Measurements from ENCODE around the gene TMEM116.

The TMEM116 gene

DNA sequence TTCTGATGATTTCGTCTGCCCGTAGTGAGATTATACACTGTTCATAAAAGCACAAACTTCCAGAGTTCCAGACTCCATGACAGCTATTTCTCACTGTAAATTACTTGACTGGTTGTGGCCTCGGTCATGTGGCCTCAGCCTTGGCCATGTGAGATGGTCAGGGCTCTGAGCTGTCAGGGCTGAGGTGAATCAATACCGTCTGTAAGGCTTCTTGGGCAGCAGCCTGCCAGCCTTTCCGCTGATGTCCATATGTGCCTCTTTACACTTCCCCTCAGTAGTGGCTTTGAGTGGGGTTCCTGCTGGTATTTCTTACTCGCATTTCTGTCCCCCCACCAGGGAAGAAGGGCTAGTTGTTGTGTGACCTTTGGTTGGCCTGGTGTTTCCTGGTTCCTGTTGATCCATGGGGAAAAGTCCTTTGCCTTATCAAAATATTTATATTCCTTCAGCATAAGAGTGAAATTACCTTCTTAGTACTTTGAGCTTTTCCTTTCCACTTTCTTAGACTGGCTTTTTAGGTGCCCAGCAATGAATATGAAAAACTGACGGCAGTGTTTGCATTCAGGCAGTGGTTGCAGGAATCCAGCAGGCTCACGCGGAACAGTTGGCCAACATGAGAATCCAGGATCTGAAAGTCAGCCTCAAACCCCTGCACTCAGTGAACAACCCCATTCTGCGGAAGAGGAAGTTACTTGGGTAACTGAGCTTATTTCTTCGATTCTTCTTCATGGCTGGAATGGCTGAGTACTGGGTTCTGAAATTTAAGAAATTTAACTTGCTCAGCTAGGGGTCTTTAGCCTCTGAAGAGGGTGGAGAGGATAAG, 124.8 kb downstream of the TMEM116 start:
- no peak for DNase-seq

GRCh38 chr12:111886662-111887545, 126.1 kb downstream of the TMEM116 start:
- DNase-seq, result no peak

DNA sequence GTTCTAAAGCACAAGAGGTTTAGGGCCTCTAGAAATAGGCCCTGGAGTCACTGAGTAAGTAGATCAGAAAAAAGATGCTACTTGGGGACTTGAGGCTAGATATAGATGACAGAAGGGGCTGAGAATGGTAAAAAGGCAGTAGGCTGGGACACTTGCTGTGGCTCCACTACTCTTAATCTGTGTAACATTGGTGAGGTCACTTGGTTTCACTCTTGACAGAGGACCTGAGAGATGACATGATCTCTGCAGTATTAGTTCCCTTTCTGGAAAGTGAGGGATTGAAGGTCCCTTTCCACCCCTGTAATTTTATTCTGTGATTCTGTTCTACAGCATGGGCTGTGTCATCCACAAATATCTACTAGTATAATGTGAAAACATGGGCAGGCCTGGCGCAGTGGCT, 131.2 kb downstream of the TMEM116 start:
- DNase-seq, result no peak

Measured in activated CD8-positive, alpha-beta memory T cell treated with anti-CD3 and anti-CD28 coated beads, Interleukin-2, amount 50 U/mL, for 4 hours (primary cell).